A549 (cell line): ENCODE measurements around the gene COG2. TPM values are rescaled to one million over a fixed set of nuclear protein-coding genes. Genes with fewer than 3 reads are reported as not detected.

Experiments
- ATAC-seq, 2 experiments: fragments of 200-7000 bp in 1 of 2; fragments of >200 bp in 1 of 2; cut with Nextera tagmentation in 1 of 2; cut with Tn5 transposase in 1 of 2; 3 replicates each; pipeline versions ENCODE4 v1.8.0 to v1.9.1; 2018 to 2020; ENCODE audit warnings: mild to moderate bottlenecking in 1 of 2, moderate library complexity in 1 of 2
- CTCF ChIA-PET: fragments of 300-600 bp; sonication (Branson Sonifier 250); formaldehyde crosslinking; extraction: SDS; loops from one replicate; lab custom pipeline; 2021; ENCODE audit warnings: antibody characterized with exemption, inconsistent platforms; lab: Yijun Ruan, JAX
- POLR2A ChIA-PET: fragments of 350-600 bp; formaldehyde crosslinking; extraction: SDS; loops from one replicate; lab custom pipeline; 2021; ENCODE audit warnings: antibody characterized with exemption, inconsistent platforms; lab: Yijun Ruan, JAX
- DNase-seq, 2 experiments: peaks; one replicate each; pipeline versions ENCODE4 v3.0.0 to v3.0.0-alpha.2; 2011 to 2016; ENCODE audit warnings: low read depth in 1 of 2, low spot score in 1 of 2
- FAIRE-seq: peaks from 2 replicates; lab custom pipeline; 2011; peaks lifted over from hg19 to GRCh38; lab: Jason Lieb, UNC
- H3K27ac ChIP-seq, 2 experiments: fragments of >200 bp; sonication (Bioruptor Twin); formaldehyde crosslinking; 3 replicates each; pipeline ENCODE4 v1.5.1; 2016 to 2017
- H3K4me1 ChIP-seq: fragments of >200 bp; sonication (Bioruptor Twin); formaldehyde crosslinking; 3 replicates; pipeline ENCODE4 v1.6.1; 2016
- H3K4me2 ChIP-seq: fragments of >200 bp; sonication (Bioruptor Twin); formaldehyde crosslinking; 3 replicates; pipeline ENCODE4 v1.6.1; 2016
- H3K4me3 ChIP-seq: fragments of >200 bp; sonication (Bioruptor Twin); formaldehyde crosslinking; 3 replicates; pipeline ENCODE4 v1.5.1; 2016
- H3K9me3 ChIP-seq: fragments of >200 bp; sonication (Bioruptor Twin); formaldehyde crosslinking; 3 replicates; pipeline ENCODE4 v1.6.1; 2016
- FOXS1 ChIP-seq: fragments of 250-450 bp; sonication (Bioruptor Pico); IDR thresholded peaks from 2 replicates; pipeline ENCODE4 v1.5.0; 2020; ENCODE audit warnings: mild to moderate bottlenecking, moderate library complexity
- HDAC2 ChIP-seq: fragments of 200-600 bp; sonication (generic); IDR thresholded peaks from 2 replicates; pipeline ENCODE4 v1.6.1; 2016
- HEYL ChIP-seq: fragments of 250-450 bp; sonication (Bioruptor Pico); IDR thresholded peaks from 2 replicates; pipeline ENCODE4 v1.8.0; 2021; ENCODE audit warnings: mild to moderate bottlenecking, moderate library complexity
- JUNB ChIP-seq: fragments of >200 bp; sonication (Bioruptor Twin); formaldehyde crosslinking; IDR thresholded peaks from 2 replicates; pipeline ENCODE4 v1.6.1; 2016
- KDM5A ChIP-seq: fragments of 200-600 bp; sonication (generic); IDR thresholded peaks from 2 replicates; pipeline ENCODE4 v1.6.1; 2016; ENCODE audit warnings: antibody characterized with exemption, mild to moderate bottlenecking
- MAZ ChIP-seq: fragments of 150-350 bp; IDR thresholded peaks from 2 replicates; pipeline ENCODE4 v1.6.1; 2014; ENCODE audit warnings: antibody characterized with exemption, low read depth, low read length, borderline replicate concordance
- POLR2AphosphoS2 ChIP-seq: conservative IDR thresholded peaks from 2 replicates; pipeline ENCODE4 v1.6.1; 2012; ENCODE audit warnings: low read length, improper control_type of control experiment, inconsistent platforms
- RARB ChIP-seq: fragments of 250-450 bp; sonication (Bioruptor Pico); IDR thresholded peaks from 2 replicates; pipeline ENCODE4 v1.8.0; 2021; ENCODE audit warnings: mild to moderate bottlenecking, moderate library complexity
- SMC3 ChIP-seq: fragments of >200 bp; sonication (Bioruptor Twin); formaldehyde crosslinking; IDR thresholded peaks from 3 replicates; pipeline ENCODE4 v1.6.1; 2018; ENCODE audit warnings: inconsistent platforms
- SREBF2 ChIP-seq: fragments of 450-650 bp; IDR thresholded peaks from 2 replicates; pipeline ENCODE4 v1.6.1; 2014; ENCODE audit warnings: mild to moderate bottlenecking, moderate library complexity
- TP53 ChIP-seq: fragments of 250-450 bp; sonication (Bioruptor Pico); IDR thresholded peaks from 2 replicates; pipeline ENCODE4 v1.5.0; 2021; ENCODE audit warnings: mild to moderate bottlenecking, moderate library complexity
- ZC3H11A ChIP-seq: fragments of 450-650 bp; IDR thresholded peaks from 2 replicates; pipeline ENCODE4 v1.6.1; 2014; ENCODE audit warnings: antibody characterized with exemption, mild to moderate bottlenecking
- ZNF302 ChIP-seq: fragments of 250-450 bp; sonication (Bioruptor Pico); IDR thresholded peaks from 2 replicates; pipeline ENCODE4 v1.9.0; 2021; ENCODE audit warnings: inconsistent platforms, mild to moderate bottlenecking, moderate library complexity
- WGBS: methylation state at CpG from one replicate; pipeline ENCODE4 v1.1.6; 2017; ENCODE audit errors: missing lambda C conversion rate; 5-methylcytosine and 5-hydroxymethylcytosine counted together
- polyA plus RNA-seq, 4 experiments: library from polyadenylated mRNA; depleted of rRNA in 3 of 4; stranded (reverse); fragments of >200 nt; fragmentation: RNase III in 1 of 4; extraction: RNeasy Plus Mini Kit Qiagen cat#74134 plus additional on column Dnase treatment in 1 of 4; gene quantifications; 2 replicates in 3 of 4; 3 replicates in 1 of 4; pipeline ENCODE4 v1.2.3, GENCODE V29; 2011 to 2017
- TF ChIP-seq, protein P1 (sequence below): IDR thresholded peaks from 2 replicates; pipeline ENCODE4 v1.6.1; 2012
- TF ChIP-seq, protein P2 (sequence below): IDR thresholded peaks from 2 replicates; pipeline ENCODE4 v1.6.1; 2012; ENCODE audit warnings: low read depth, borderline replicate concordance
- TF ChIP-seq, protein P3 (sequence below): IDR thresholded peaks from 2 replicates; pipeline ENCODE4 v1.6.1; 2012
- TF ChIP-seq, protein P4 (sequence below): fragments of 150-350 bp; IDR thresholded peaks from 2 replicates; pipeline ENCODE4 v1.6.1; 2014; ENCODE audit warnings: low read depth, mild to moderate bottlenecking, low read length
- TF ChIP-seq, protein P5 (sequence below): fragments of >200 bp; sonication (Bioruptor Twin); formaldehyde crosslinking; IDR thresholded peaks from 3 replicates; pipeline ENCODE4 v1.5.1; 2016
- TF ChIP-seq, protein P6 (sequence below): fragments of 200-600 bp; sonication (generic); IDR thresholded peaks from 2 replicates; pipeline ENCODE4 v1.6.1; 2016; ENCODE audit warnings: antibody characterized with exemption, mild to moderate bottlenecking, moderate library complexity

Gene COG2
- polyA plus RNA-seq, 2 of the 4 experiments (the other 2 are of a cell fraction) = 23.0 to 34.2 TPM

DNA sequence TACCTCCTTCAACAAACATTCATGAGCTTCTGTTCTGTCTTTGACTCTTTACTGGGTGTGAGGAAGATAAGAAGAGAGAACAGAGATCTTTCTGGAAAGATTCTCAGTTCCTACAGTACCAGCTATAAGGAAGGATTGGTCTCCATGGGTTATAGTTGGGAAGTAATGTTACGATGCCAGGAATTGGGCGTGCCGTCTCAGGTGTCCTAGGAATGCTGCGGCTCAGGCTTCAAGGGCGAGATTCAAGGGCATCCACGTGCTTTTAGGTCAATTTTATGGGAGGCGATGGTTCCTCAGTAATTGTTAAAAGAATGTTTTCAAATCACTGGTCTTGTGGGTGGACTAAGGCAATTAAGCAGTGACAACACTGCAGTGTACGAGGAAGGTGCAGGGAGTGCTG lies 27.3 kb downstream of the COG2 start:
- H3K4me3 ChIP-seq = no peak overlapping the region
- no peak overlapping the region for H3K4me2 ChIP-seq
- TF ChIP-seq POLR2AphosphoS2 (no peak), RARB (CRISPR knock-in tag) (no peak), HEYL (CRISPR knock-in tag) (no peak), ZC3H11A (no peak), HDAC2 (no peak), SREBF2 (no peak), TP53 (CRISPR knock-in tag) (no peak), SMC3 (no peak), FOXS1 (CRISPR knock-in tag) (no peak), JUNB (no peak), ZNF302 (no peak), MAZ (no peak), KDM5A (no peak)
- TF ChIP-seq, protein P1, sequence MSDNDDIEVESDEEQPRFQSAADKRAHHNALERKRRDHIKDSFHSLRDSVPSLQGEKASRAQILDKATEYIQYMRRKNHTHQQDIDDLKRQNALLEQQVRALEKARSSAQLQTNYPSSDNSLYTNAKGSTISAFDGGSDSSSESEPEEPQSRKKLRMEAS = no peak
- TF ChIP-seq, protein P2, sequence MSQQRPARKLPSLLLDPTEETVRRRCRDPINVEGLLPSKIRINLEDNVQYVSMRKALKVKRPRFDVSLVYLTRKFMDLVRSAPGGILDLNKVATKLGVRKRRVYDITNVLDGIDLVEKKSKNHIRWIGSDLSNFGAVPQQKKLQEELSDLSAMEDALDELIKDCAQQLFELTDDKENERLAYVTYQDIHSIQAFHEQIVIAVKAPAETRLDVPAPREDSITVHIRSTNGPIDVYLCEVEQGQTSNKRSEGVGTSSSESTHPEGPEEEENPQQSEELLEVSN = no peak
- TF ChIP-seq, protein P3, sequence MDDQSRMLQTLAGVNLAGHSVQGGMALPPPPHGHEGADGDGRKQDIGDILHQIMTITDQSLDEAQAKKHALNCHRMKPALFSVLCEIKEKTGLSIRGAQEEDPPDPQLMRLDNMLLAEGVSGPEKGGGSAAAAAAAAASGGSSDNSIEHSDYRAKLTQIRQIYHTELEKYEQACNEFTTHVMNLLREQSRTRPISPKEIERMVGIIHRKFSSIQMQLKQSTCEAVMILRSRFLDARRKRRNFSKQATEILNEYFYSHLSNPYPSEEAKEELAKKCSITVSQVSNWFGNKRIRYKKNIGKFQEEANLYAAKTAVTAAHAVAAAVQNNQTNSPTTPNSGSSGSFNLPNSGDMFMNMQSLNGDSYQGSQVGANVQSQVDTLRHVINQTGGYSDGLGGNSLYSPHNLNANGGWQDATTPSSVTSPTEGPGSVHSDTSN = no peak
- TF ChIP-seq, protein P4, sequence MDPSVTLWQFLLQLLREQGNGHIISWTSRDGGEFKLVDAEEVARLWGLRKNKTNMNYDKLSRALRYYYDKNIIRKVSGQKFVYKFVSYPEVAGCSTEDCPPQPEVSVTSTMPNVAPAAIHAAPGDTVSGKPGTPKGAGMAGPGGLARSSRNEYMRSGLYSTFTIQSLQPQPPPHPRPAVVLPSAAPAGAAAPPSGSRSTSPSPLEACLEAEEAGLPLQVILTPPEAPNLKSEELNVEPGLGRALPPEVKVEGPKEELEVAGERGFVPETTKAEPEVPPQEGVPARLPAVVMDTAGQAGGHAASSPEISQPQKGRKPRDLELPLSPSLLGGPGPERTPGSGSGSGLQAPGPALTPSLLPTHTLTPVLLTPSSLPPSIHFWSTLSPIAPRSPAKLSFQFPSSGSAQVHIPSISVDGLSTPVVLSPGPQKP = no peak
- TF ChIP-seq, protein P5, sequence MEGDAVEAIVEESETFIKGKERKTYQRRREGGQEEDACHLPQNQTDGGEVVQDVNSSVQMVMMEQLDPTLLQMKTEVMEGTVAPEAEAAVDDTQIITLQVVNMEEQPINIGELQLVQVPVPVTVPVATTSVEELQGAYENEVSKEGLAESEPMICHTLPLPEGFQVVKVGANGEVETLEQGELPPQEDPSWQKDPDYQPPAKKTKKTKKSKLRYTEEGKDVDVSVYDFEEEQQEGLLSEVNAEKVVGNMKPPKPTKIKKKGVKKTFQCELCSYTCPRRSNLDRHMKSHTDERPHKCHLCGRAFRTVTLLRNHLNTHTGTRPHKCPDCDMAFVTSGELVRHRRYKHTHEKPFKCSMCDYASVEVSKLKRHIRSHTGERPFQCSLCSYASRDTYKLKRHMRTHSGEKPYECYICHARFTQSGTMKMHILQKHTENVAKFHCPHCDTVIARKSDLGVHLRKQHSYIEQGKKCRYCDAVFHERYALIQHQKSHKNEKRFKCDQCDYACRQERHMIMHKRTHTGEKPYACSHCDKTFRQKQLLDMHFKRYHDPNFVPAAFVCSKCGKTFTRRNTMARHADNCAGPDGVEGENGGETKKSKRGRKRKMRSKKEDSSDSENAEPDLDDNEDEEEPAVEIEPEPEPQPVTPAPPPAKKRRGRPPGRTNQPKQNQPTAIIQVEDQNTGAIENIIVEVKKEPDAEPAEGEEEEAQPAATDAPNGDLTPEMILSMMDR = no peak
- DNase-seq (no peak), FAIRE-seq (no peak), ATAC-seq (no peak)
- CTCF ChIA-PET = interaction anchor here (0.8 kb wide), 1 partner anchor 47 kb away, joined by 3 read pairs; no protein-coding TSS in a partner anchor
- WGBS = 95% methylated on average over 8 of the region's 8 CpGs
- no peaks in the 10 kb centered on the region for H3K4me1 ChIP-seq
- H3K9me3 ChIP-seq = no peaks in the 10 kb centered on the region
- no peak overlapping the region for H3K27ac ChIP-seq
- POLR2A ChIA-PET = interaction anchor here (1.1 kb wide), 1 partner anchor 28 kb away, joined by 3 read pairs; the partner anchor contains the start of gene COG2

DNA sequence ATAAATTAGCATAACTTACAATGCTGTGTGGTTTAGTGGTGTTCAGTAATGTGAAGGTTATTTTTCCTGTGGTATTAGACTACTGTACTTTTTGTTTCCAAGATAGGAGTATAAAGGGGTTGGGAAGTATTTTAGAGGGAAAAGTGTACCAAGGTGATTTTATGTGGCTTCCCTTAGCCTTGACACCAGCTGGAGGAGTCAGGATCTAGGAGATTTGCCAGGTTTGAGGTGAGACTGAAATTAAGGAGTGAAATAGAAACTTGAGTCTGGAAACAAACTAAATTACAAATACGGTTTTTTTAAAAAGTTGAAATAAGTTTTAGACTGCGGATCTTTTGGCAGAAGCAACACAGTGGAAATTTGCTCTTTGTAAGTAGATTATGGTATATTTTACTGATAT lies 32.3 kb downstream of the COG2 start:
- TF ChIP-seq, protein P6, sequence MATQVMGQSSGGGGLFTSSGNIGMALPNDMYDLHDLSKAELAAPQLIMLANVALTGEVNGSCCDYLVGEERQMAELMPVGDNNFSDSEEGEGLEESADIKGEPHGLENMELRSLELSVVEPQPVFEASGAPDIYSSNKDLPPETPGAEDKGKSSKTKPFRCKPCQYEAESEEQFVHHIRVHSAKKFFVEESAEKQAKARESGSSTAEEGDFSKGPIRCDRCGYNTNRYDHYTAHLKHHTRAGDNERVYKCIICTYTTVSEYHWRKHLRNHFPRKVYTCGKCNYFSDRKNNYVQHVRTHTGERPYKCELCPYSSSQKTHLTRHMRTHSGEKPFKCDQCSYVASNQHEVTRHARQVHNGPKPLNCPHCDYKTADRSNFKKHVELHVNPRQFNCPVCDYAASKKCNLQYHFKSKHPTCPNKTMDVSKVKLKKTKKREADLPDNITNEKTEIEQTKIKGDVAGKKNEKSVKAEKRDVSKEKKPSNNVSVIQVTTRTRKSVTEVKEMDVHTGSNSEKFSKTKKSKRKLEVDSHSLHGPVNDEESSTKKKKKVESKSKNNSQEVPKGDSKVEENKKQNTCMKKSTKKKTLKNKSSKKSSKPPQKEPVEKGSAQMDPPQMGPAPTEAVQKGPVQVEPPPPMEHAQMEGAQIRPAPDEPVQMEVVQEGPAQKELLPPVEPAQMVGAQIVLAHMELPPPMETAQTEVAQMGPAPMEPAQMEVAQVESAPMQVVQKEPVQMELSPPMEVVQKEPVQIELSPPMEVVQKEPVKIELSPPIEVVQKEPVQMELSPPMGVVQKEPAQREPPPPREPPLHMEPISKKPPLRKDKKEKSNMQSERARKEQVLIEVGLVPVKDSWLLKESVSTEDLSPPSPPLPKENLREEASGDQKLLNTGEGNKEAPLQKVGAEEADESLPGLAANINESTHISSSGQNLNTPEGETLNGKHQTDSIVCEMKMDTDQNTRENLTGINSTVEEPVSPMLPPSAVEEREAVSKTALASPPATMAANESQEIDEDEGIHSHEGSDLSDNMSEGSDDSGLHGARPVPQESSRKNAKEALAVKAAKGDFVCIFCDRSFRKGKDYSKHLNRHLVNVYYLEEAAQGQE = no peak
- TF ChIP-seq, all 56 proteins: peak for 0
- FAIRE-seq (no peak), DNase-seq (no peak), ATAC-seq (no peak)
- 98% methylated on average over 2 of the region's 2 CpGs for WGBS
- no peak overlapping the region for H3K4me2 ChIP-seq
- H3K4me1 ChIP-seq = no peaks in the 10 kb centered on the region
- CTCF ChIA-PET = no interaction called here
- POLR2A ChIA-PET = no interaction called here
- H3K9me3 ChIP-seq = no peaks in the 10 kb centered on the region
- H3K27ac ChIP-seq = no peak overlapping the region
- H3K4me3 ChIP-seq = no peak overlapping the region
